ENCODE results near the gene CDK5R2.
A peak's percentile ranks its signal among the peaks of the same experiment; 100 is the strongest.

- TF ChIP-seq PATZ1 (CRISPR knock-in tag; IDR thresholded peaks at IDR 0.05; ENCODE audit: borderline replicate concordance) (no peak), GLIS3 (CRISPR knock-in tag; IDR thresholded peaks at IDR 0.05) (0 out of 2 replicates have a peak, but pooled peaks have one; percentile 4), ZFP30 (CRISPR knock-in tag; IDR thresholded peaks at IDR 0.05) (no peak), ARNTL (CRISPR knock-in tag; IDR thresholded peaks at IDR 0.05; ENCODE audit: borderline replicate concordance, low read depth) (no peak), TOX (CRISPR knock-in tag; IDR thresholded peaks at IDR 0.05; ENCODE audit: borderline replicate concordance) (no peak), TSHZ2 (CRISPR knock-in tag; IDR thresholded peaks at IDR 0.05) (no peak), RARB (CRISPR knock-in tag; IDR thresholded peaks at IDR 0.05) (no peak), PPARA (CRISPR knock-in tag; IDR thresholded peaks at IDR 0.05; ENCODE audit: borderline replicate concordance) (no peak), ZNF565 (CRISPR knock-in tag; conservative IDR thresholded peaks at IDR 0.05; ENCODE audit: low read depth) (no peak), TCF4 (CRISPR knock-in tag; IDR thresholded peaks at IDR 0.05; ENCODE audit: borderline replicate concordance) (peak; percentile 51), ZNF70 (CRISPR knock-in tag; IDR thresholded peaks at IDR 0.05) (no peak), ISL1 (CRISPR knock-in tag; IDR thresholded peaks at IDR 0.05) (peak; percentile 30; the same call in 1 of the 2 replicates)
Measured at GRCh38 chr2:218964041-218964771, 4.7 kb downstream of the CDK5R2 start.
